ENCODE measurements around the gene RSPRY1. TPM values are rescaled to one million over a fixed set of nuclear protein-coding genes. Genes with fewer than 3 reads are reported as not detected.

Gene RSPRY1
- total RNA-seq, 1 experiment from 2014 or later, result 24.9 TPM

GRCh38 chr16:57276596-57276995 lies 90.5 kb downstream of the RSPRY1 start:
- TF ChIP-seq, protein P1, sequence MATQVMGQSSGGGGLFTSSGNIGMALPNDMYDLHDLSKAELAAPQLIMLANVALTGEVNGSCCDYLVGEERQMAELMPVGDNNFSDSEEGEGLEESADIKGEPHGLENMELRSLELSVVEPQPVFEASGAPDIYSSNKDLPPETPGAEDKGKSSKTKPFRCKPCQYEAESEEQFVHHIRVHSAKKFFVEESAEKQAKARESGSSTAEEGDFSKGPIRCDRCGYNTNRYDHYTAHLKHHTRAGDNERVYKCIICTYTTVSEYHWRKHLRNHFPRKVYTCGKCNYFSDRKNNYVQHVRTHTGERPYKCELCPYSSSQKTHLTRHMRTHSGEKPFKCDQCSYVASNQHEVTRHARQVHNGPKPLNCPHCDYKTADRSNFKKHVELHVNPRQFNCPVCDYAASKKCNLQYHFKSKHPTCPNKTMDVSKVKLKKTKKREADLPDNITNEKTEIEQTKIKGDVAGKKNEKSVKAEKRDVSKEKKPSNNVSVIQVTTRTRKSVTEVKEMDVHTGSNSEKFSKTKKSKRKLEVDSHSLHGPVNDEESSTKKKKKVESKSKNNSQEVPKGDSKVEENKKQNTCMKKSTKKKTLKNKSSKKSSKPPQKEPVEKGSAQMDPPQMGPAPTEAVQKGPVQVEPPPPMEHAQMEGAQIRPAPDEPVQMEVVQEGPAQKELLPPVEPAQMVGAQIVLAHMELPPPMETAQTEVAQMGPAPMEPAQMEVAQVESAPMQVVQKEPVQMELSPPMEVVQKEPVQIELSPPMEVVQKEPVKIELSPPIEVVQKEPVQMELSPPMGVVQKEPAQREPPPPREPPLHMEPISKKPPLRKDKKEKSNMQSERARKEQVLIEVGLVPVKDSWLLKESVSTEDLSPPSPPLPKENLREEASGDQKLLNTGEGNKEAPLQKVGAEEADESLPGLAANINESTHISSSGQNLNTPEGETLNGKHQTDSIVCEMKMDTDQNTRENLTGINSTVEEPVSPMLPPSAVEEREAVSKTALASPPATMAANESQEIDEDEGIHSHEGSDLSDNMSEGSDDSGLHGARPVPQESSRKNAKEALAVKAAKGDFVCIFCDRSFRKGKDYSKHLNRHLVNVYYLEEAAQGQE (IDR thresholded peaks at IDR 0.05; ENCODE audit: low read depth), result no peak
- TF ChIP-seq EZH2 (IDR thresholded peaks at IDR 0.05), result no peak
- TF ChIP-seq FOSL1 (IDR thresholded peaks at IDR 0.05; ENCODE audit: low read depth), result no peak
- TF ChIP-seq, protein P2, sequence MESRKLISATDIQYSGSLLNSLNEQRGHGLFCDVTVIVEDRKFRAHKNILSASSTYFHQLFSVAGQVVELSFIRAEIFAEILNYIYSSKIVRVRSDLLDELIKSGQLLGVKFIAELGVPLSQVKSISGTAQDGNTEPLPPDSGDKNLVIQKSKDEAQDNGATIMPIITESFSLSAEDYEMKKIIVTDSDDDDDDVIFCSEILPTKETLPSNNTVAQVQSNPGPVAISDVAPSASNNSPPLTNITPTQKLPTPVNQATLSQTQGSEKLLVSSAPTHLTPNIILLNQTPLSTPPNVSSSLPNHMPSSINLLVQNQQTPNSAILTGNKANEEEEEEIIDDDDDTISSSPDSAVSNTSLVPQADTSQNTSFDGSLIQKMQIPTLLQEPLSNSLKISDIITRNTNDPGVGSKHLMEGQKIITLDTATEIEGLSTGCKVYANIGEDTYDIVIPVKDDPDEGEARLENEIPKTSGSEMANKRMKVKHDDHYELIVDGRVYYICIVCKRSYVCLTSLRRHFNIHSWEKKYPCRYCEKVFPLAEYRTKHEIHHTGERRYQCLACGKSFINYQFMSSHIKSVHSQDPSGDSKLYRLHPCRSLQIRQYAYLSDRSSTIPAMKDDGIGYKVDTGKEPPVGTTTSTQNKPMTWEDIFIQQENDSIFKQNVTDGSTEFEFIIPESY (IDR thresholded peaks at IDR 0.05; ENCODE audit: extremely low read depth, insufficient replicate concordance, low read length), result no peak
- no peak for TF ChIP-seq POLR2AphosphoS5 (IDR thresholded peaks at IDR 0.05; ENCODE audit: low read depth, low read length)
- TF ChIP-seq, protein P3, sequence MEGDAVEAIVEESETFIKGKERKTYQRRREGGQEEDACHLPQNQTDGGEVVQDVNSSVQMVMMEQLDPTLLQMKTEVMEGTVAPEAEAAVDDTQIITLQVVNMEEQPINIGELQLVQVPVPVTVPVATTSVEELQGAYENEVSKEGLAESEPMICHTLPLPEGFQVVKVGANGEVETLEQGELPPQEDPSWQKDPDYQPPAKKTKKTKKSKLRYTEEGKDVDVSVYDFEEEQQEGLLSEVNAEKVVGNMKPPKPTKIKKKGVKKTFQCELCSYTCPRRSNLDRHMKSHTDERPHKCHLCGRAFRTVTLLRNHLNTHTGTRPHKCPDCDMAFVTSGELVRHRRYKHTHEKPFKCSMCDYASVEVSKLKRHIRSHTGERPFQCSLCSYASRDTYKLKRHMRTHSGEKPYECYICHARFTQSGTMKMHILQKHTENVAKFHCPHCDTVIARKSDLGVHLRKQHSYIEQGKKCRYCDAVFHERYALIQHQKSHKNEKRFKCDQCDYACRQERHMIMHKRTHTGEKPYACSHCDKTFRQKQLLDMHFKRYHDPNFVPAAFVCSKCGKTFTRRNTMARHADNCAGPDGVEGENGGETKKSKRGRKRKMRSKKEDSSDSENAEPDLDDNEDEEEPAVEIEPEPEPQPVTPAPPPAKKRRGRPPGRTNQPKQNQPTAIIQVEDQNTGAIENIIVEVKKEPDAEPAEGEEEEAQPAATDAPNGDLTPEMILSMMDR (IDR thresholded peaks at IDR 0.05 in 2 of 3, conservative IDR thresholded peaks at IDR 0.05 in 1 of 3; ENCODE audit: borderline replicate concordance in 1 of 3, insufficient read depth in 1 of 3, low read depth in 2 of 3, low read length in 2 of 3), result no peak
- TF ChIP-seq SIN3A (IDR thresholded peaks at IDR 0.05; ENCODE audit: low read depth), result no peak
- TF ChIP-seq SRF (IDR thresholded peaks at IDR 0.05; ENCODE audit: low read depth), result no peak
- no peak for TF ChIP-seq ATF3 (IDR thresholded peaks at IDR 0.05)
- TF ChIP-seq EGR1 (IDR thresholded peaks at IDR 0.05; ENCODE audit: low read depth), result no peak
- no peak for TF ChIP-seq ELF1 (IDR thresholded peaks at IDR 0.05; ENCODE audit: borderline replicate concordance, low read depth)
- no peak for TF ChIP-seq RAD21 (IDR thresholded peaks at IDR 0.05; ENCODE audit: low read depth)
- TF ChIP-seq POLR2A (IDR thresholded peaks at IDR 0.05; ENCODE audit: borderline replicate concordance, extremely low read depth, insufficient read depth, insufficient read length), result no peak
- TF ChIP-seq ZNF274 (IDR thresholded peaks at IDR 0.05; ENCODE audit: low read depth, low read length), result no peak
- TF ChIP-seq YY1 (IDR thresholded peaks at IDR 0.05; ENCODE audit: extremely low read depth, insufficient replicate concordance, low read depth, low read length), result no peak
- no peak for TF ChIP-seq CEBPB (IDR thresholded peaks at IDR 0.05; ENCODE audit: low read depth)
- no peak for TF ChIP-seq JUND (IDR thresholded peaks at IDR 0.05)
- Histone ChIP-seq H3K79me2 (ENCODE audit: insufficient read depth, low read length) (no peaks in the 10 kb centered on the region), H3K4me1 (ENCODE audit: control insufficient read depth in 1 of 2, insufficient read depth in 2 of 2, low read length in 2 of 2) (peaks cover 29 to 32% of the 10 kb centered on the region in 2 experiments), H3K27ac (ENCODE audit: low read depth, low read length) (no peak overlapping the region), H3K4me2 (ENCODE audit: low read length) (peak overlapping the region; percentile 66), H4K20me1 (ENCODE audit: insufficient read depth) (no peaks in the 10 kb centered on the region), H3K27me3 (ENCODE audit: insufficient read depth, low read length) (no peaks in the 10 kb centered on the region), H3K9me2 (ENCODE audit: insufficient read depth) (no peaks in the 10 kb centered on the region), H2AFZ (ENCODE audit: low read depth, low read length, poor library complexity, severe bottlenecking) (peak overlapping the region; percentile 15), H3K9ac (ENCODE audit: low read length) (no peak overlapping the region), H3K36me3 (ENCODE audit: control insufficient read depth in 1 of 2, insufficient read depth in 2 of 2, low read length in 2 of 2) (no peaks in the 10 kb centered on the region), H3K4me3 (replicated peaks in 1 of 2; ENCODE audit: low read depth in 1 of 2, low read length in 2 of 2) (no peak overlapping the region), H3K9me3 (ENCODE audit: control insufficient read depth in 1 of 2, insufficient read depth in 1 of 2, low read depth in 1 of 2, low read length in 2 of 2) (no peaks in the 10 kb centered on the region)
- BruUV-seq (replicated peaks), result no TSS peak
- intact Hi-C loops (cut with micrococcal nuclease), result no loop called here
- POLR2A ChIA-PET, result no interaction called here
- CTCF ChIA-PET, result no interaction called here
- RAD21 ChIA-PET (ENCODE audit: low non-redundant PET in 1 of 2, low total read pairs in 2 of 2, uncharacterized antibody in 2 of 2, unreplicated experiment in 2 of 2), result no interaction called here
- ATAC-seq (no peak), DNase-seq (ENCODE audit: low read depth, low spot score) (no peak)

All from HCT116 (cell line).